Neural progenitor cell (in vitro differentiated cells): ENCODE results near the gene SAMD4B.

Experiments
- CTCF ChIP-seq: fragments of 200-600 bp; sonication (generic); IDR thresholded peaks from 2 replicates; pipeline ENCODE4 v1.5.1; 2017; ENCODE audit warnings: antibody characterized with exemption, mild to moderate bottlenecking
- EZH2 ChIP-seq: fragments of 200-600 bp; sonication (generic); IDR thresholded peaks from 2 replicates; pipeline ENCODE4 v1.6.1; 2017; ENCODE audit warnings: antibody characterized with exemption, mild to moderate bottlenecking, moderate library complexity

GRCh38 chr19:39301021-39301420 is 41.2 kb upstream of the SAMD4B start:
- TF ChIP-seq CTCF: no peak
- TF ChIP-seq EZH2: no peak
